HepG2 (cell line): Measurements from ENCODE around the gene FAM229B. TPM values are rescaled to one million over a fixed set of nuclear protein-coding genes. Genes with fewer than 3 reads are reported as not detected.

Source experiments
- AGO2 ChIP-seq: fragments of 200-400 bp; formaldehyde crosslinking; optimal IDR thresholded peaks from 2 replicates; pipeline ENCODE3; 2017; ENCODE audit warnings: mild to moderate bottlenecking, low read depth, low read length, moderate library complexity
- EHMT2 ChIP-seq: fragments of 200-600 bp; sonication (generic); IDR thresholded peaks from 2 replicates; pipeline ENCODE4 v1.7.0; 2017; ENCODE audit warnings: antibody characterized with exemption, low read depth, low read length, borderline replicate concordance
- ELF3 ChIP-seq: IDR thresholded peaks from 2 replicates; pipeline ENCODE4 v1.6.1; 2016; ENCODE audit warnings: missing genetic modification reagents, missing compliant biosample characterization
- FOXJ3 ChIP-seq: sonication (generic); formaldehyde crosslinking; IDR thresholded peaks from 2 replicates; pipeline ENCODE4 v1.4.0; 2020; ENCODE audit warnings: missing genetic modification reagents, mild to moderate bottlenecking, borderline replicate concordance
- IKZF1 ChIP-seq: fragments of 450-650 bp; IDR thresholded peaks from 2 replicates; pipeline ENCODE4 v1.7.1; 2016
- IRF2 ChIP-seq: IDR thresholded peaks from 2 replicates; pipeline ENCODE4 v1.6.1; 2018; ENCODE audit warnings: missing genetic modification reagents, missing compliant biosample characterization
- MTF2 ChIP-seq: sonication (generic); formaldehyde crosslinking; IDR thresholded peaks from 2 replicates; pipeline ENCODE4 v1.5.0; 2020; ENCODE audit warnings: missing genetic modification reagents, borderline replicate concordance
- MXD1 ChIP-seq: sonication (generic); formaldehyde crosslinking; IDR thresholded peaks from 2 replicates; pipeline ENCODE4 v1.4.0; 2020; ENCODE audit warnings: mild to moderate bottlenecking, missing genetic modification reagents
- PATZ1 ChIP-seq: sonication (generic); formaldehyde crosslinking; IDR thresholded peaks from 2 replicates; pipeline ENCODE4 v1.4.0; 2020; ENCODE audit warnings: missing genetic modification reagents
- PAWR ChIP-seq: sonication (generic); formaldehyde crosslinking; IDR thresholded peaks from 2 replicates; pipeline ENCODE4 v1.4.0; 2020; ENCODE audit warnings: missing genetic modification reagents, mild to moderate bottlenecking, borderline replicate concordance
- PHB2 ChIP-seq: fragments of 450-650 bp; IDR thresholded peaks from 2 replicates; pipeline ENCODE4 v1.6.1; 2018; ENCODE audit not compliant: partially characterized antibody
- PHF8 ChIP-seq: sonication (generic); formaldehyde crosslinking; IDR thresholded peaks from 2 replicates; pipeline ENCODE4 v1.5.0; 2020; ENCODE audit warnings: missing genetic modification reagents
- SETDB1 ChIP-seq: sonication (generic); formaldehyde crosslinking; IDR thresholded peaks from 2 replicates; pipeline ENCODE4 v1.5.1; 2020; ENCODE audit warnings: missing genetic modification reagents, mild to moderate bottlenecking, borderline replicate concordance
- ZNF17 ChIP-seq: sonication (generic); formaldehyde crosslinking; IDR thresholded peaks from 2 replicates; pipeline ENCODE4 v1.5.0; 2020; ENCODE audit warnings: mild to moderate bottlenecking, missing genetic modification reagents
- ZNF317 ChIP-seq: sonication (generic); formaldehyde crosslinking; IDR thresholded peaks from 2 replicates; pipeline ENCODE4 v1.5.0; 2020; ENCODE audit warnings: mild to moderate bottlenecking, missing genetic modification reagents
- ZNF34 ChIP-seq: sonication (generic); formaldehyde crosslinking; IDR thresholded peaks from 2 replicates; pipeline ENCODE4 v1.4.0; 2020; ENCODE audit warnings: mild to moderate bottlenecking, missing genetic modification reagents, borderline replicate concordance
- ZNF564 ChIP-seq: sonication (generic); formaldehyde crosslinking; IDR thresholded peaks from 2 replicates; pipeline ENCODE4 v1.8.1; 2023; ENCODE audit warnings: mild to moderate bottlenecking, missing genetic modification reagents
- ZNF720 ChIP-seq: sonication (generic); formaldehyde crosslinking; IDR thresholded peaks from 2 replicates; pipeline ENCODE4 v1.4.0; 2020; ENCODE audit warnings: missing genetic modification reagents
- ZNF850 ChIP-seq: sonication (generic); formaldehyde crosslinking; conservative IDR thresholded peaks from 2 replicates; pipeline ENCODE4 v1.9.0; 2021; ENCODE audit warnings: mild to moderate bottlenecking, missing genetic modification reagents
- polyA plus RNA-seq, 8 experiments: library from polyadenylated mRNA; depleted of rRNA in 3 of 8; stranded (reverse) in 7 of 8; unstranded in 1 of 8; fragments of >200 nt; fragmentation: Illumina TruSeq in 4 of 8; extraction: Trizol in 4 of 8; gene quantifications; 2 replicates each; pipeline versions ENCODE4 v1.2.1 to v1.2.3, GENCODE V29; 2011 to 2016; ENCODE audit warnings: low read depth in 4 of 8, missing spikeins in 1 of 8, mixed read lengths in 1 of 8; ENCODE audit not compliant: insufficient read depth in 1 of 8
- total RNA-seq, 5 experiments: library from RNA; depleted of rRNA; stranded (reverse); fragments of >200 nt; fragmentation: Illumina TruSeq; extraction: Trizol; gene quantifications; 2 replicates each; pipeline ENCODE4 v1.2.3, GENCODE V29; 2016; ENCODE audit warnings: low read depth in 1 of 5
- TF ChIP-seq, protein P1 (sequence below): sonication (generic); formaldehyde crosslinking; IDR thresholded peaks from 2 replicates; pipeline ENCODE4 v1.4.0; 2020; ENCODE audit warnings: mild to moderate bottlenecking, missing genetic modification reagents
- TF ChIP-seq, protein P2 (sequence below): sonication (generic); formaldehyde crosslinking; IDR thresholded peaks from 2 replicates; pipeline ENCODE4 v1.4.0; 2020; ENCODE audit warnings: missing genetic modification reagents; ENCODE audit errors: not compliant biosample characterization

Gene FAM229B
- total and polyA plus RNA-seq, 2 of the 13 experiments (the other 11 are each of a cell fraction or from before 2014, with no cell fraction given), result 11.3 to 19.5 TPM

- no peak for TF ChIP-seq IRF2 (CRISPR knock-in tag)
- TF ChIP-seq, protein P1, sequence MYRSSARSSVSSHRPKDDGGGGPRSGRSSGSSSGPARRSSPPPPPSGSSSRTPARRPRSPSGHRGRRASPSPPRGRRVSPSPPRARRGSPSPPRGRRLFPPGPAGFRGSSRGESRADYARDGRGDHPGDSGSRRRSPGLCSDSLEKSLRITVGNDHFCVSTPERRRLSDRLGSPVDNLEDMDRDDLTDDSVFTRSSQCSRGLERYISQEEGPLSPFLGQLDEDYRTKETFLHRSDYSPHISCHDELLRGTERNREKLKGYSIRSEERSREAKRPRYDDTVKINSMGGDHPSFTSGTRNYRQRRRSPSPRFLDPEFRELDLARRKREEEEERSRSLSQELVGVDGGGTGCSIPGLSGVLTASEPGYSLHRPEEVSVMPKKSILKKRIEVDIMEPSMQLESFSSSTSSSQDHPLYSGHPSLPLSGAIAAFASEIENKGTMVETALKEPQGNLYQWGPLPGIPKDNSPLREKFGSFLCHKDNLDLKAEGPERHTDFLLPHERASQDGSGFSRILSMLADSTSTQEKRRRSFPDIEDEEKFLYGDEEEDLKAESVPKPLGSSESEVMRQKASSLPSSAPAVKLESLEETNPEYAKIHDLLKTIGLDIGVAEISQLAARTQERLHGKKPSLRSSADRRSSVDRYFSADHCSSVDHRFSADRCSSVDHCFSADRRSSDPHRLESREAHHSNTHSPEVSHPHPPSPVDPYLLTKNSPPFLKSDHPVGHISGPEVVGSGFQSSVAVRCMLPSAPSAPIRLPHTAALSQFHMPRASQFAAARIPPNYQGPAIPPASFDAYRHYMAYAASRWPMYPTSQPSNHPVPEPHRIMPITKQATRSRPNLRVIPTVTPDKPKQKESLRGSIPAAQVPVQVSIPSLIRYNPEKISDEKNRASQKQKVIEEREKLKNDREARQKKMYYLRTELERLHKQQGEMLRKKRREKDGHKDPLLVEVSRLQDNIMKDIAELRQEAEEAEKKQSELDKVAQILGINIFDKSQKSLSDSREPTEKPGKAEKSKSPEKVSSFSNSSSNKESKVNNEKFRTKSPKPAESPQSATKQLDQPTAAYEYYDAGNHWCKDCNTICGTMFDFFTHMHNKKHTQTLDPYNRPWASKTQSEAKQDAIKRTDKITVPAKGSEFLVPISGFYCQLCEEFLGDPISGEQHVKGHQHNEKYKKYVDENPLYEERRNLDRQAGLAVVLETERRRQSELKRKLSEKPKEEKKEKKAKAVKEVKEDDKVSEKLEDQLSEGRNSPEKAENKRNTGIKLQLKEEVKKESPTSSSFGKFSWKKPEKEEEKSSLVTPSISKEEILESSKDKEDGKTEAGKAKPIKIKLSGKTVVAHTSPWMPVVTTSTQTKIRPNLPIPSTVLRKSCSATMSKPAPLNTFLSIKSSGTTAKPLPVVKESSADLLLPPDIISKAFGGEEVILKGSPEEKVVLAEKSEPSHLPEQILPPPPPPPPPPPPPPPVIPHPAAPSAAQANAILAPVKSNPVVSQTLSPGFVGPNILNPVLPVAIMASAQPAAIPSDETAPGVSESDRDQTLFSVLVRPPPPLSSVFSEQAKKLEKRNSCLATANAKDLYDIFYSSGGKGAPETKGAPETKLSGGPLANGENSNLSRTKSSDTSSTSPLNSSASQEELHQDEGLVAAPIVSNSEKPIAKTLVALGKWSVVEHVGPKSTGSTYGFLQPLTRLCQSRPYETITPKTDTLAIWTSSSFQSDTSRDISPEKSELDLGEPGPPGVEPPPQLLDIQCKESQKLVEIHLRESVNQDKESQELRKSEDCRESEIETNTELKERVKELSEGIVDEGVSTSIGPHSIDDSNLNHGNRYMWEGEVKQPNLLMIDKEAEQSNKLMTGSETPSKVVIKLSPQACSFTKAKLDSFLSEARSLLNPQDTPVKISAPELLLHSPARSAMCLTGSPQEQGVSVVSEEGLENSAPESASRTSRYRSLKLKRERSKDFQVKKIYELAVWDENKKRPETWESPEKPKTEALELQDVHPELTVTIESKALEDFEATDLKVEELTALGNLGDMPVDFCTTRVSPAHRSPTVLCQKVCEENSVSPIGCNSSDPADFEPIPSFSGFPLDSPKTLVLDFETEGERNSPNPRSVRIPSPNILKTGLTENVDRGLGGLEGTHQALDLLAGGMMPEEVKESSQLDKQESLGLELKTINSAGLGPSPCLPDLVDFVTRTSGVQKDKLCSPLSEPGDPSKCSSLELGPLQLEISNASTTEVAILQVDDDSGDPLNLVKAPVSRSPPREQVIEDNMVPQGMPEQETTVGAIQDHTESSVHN (CRISPR knock-in tag), result no peak
- TF ChIP-seq ZNF17, result no peak
- no peak for TF ChIP-seq ZNF564
- no peak for TF ChIP-seq ZNF317 (CRISPR knock-in tag)
- TF ChIP-seq EHMT2, result no peak
- no peak for TF ChIP-seq MXD1
- no peak for TF ChIP-seq ZNF34 (CRISPR knock-in tag)
- TF ChIP-seq FOXJ3 (CRISPR knock-in tag), result no peak
- TF ChIP-seq AGO2, result no peak
- TF ChIP-seq, protein P2, sequence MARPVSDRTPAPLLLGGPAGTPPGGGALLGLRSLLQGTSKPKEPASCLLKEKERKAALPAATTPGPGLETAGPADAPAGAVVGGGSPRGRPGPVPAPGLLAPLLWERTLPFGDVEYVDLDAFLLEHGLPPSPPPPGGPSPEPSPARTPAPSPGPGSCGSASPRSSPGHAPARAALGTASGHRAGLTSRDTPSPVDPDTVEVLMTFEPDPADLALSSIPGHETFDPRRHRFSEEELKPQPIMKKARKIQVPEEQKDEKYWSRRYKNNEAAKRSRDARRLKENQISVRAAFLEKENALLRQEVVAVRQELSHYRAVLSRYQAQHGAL, result no peak
- no peak for TF ChIP-seq IKZF1
- TF ChIP-seq PATZ1 (CRISPR knock-in tag), result no peak
- TF ChIP-seq MTF2 (CRISPR knock-in tag), result no peak
- TF ChIP-seq ELF3, result no peak
- no peak for TF ChIP-seq PHB2
- TF ChIP-seq SETDB1, result no peak
- TF ChIP-seq ZNF850 (CRISPR knock-in tag), result no peak
- TF ChIP-seq ZNF720 (CRISPR knock-in tag), result no peak
- no peak for TF ChIP-seq PAWR (CRISPR knock-in tag)
- TF ChIP-seq PHF8 (CRISPR knock-in tag), result no peak
These were observed 57.7 kb downstream of the FAM229B start (continued) for GRCh38 chr6:112145080-112145573.
